Measurements from ENCODE around the gene UBP1.

- TF ChIP-seq CTCF (IDR thresholded peaks at IDR 0.05) (no peak), POLR2A (IDR thresholded peaks at IDR 0.05) (no peak)
Observed at GRCh38 chr3:33474896-33475295, 34.7 kb upstream of the UBP1 start.
